ENCODE data around the gene SPATA13.

GRCh38 chr13:24161980-24162525 is 1.5 kb downstream of the SPATA13 start:
- TF ChIP-seq EZH2 (IDR thresholded peaks at IDR 0.05; ENCODE audit: borderline replicate concordance) = no peak
- TF ChIP-seq CTCF (IDR thresholded peaks at IDR 0.05; ENCODE audit: poor library complexity) = no peak
- no peak for TF ChIP-seq EZH2phosphoT487 (IDR thresholded peaks at IDR 0.05; ENCODE audit: low read depth, severe bottlenecking, unreplicated experiment)
